H9 (cell line): ENCODE results near the gene ARID4A. TPM values are rescaled to one million over a fixed set of nuclear protein-coding genes. Genes with fewer than 3 reads are reported as not detected.

Experiments
- DNase-seq: peaks from one replicate; pipeline ENCODE4 v3.0.0-alpha.2; 2017
- H2AFZ ChIP-seq: one replicate; pipeline ENCODE4 v1.6.1; 2013; ENCODE audit warnings: mild to moderate bottlenecking, low read length, control low read depth, moderate library complexity
- H2AK5ac ChIP-seq: 2 replicates; pipeline ENCODE4 v1.6.1; 2013; ENCODE audit warnings: low read length, control low read depth, mixed read lengths; ENCODE audit not compliant: insufficient read length
- H2BK120ac ChIP-seq: one replicate; pipeline ENCODE4 v1.6.1; 2013; ENCODE audit warnings: low read depth, mild to moderate bottlenecking, low read length, control low read depth, inconsistent platforms; ENCODE audit not compliant: poor library complexity, severe bottlenecking
- H2BK12ac ChIP-seq: 2 replicates; pipeline ENCODE4 v1.6.1; 2013; ENCODE audit warnings: low read length, control low read depth, mixed read lengths, low read depth; ENCODE audit not compliant: insufficient read length
- H2BK15ac ChIP-seq: 2 replicates; pipeline ENCODE4 v1.6.1; 2013; ENCODE audit warnings: low read depth, low read length, control low read depth
- H2BK20ac ChIP-seq: one replicate; pipeline ENCODE4 v1.6.1; 2013; ENCODE audit warnings: low read depth, mild to moderate bottlenecking, low read length, control low read depth, inconsistent platforms; ENCODE audit not compliant: poor library complexity, severe bottlenecking
- H2BK5ac ChIP-seq: 2 replicates; pipeline ENCODE4 v1.6.1; 2013; ENCODE audit warnings: low read length, control low read depth, mixed read lengths; ENCODE audit not compliant: insufficient read length
- H3K14ac ChIP-seq: 2 replicates; pipeline ENCODE4 v1.6.1; 2013; ENCODE audit warnings: low read length, control low read depth; ENCODE audit not compliant: insufficient read depth
- H3K18ac ChIP-seq: 2 replicates; pipeline ENCODE4 v1.6.1; 2013; ENCODE audit warnings: low read depth, mild to moderate bottlenecking, mixed read lengths, low read length, control low read depth; ENCODE audit not compliant: insufficient read length
- H3K23ac ChIP-seq: 2 replicates; pipeline ENCODE4 v1.6.1; 2013; ENCODE audit warnings: low read length, control low read depth, mixed read lengths, low read depth; ENCODE audit not compliant: insufficient read length
- H3K23me2 ChIP-seq: 2 replicates; pipeline ENCODE4 v1.6.1; 2013; ENCODE audit warnings: low read depth, mild to moderate bottlenecking, mixed read lengths, low read length, control low read depth; ENCODE audit not compliant: insufficient read length, poor library complexity, severe bottlenecking
- H3K27ac ChIP-seq: 2 replicates; pipeline ENCODE4 v1.5.1; 2013; ENCODE audit warnings: low read length, control low read depth, mixed read lengths, low read depth; ENCODE audit not compliant: insufficient read length
- H3K27me3 ChIP-seq: 2 replicates; pipeline ENCODE4 v1.6.1; 2013; ENCODE audit warnings: low read length, control low read depth, inconsistent platforms; ENCODE audit not compliant: insufficient read depth
- H3K4ac ChIP-seq: 2 replicates; pipeline ENCODE4 v1.6.1; 2013; ENCODE audit warnings: low read depth, mild to moderate bottlenecking, control low read depth, inconsistent platforms, low read length, moderate library complexity
- H3K4me1 ChIP-seq: 2 replicates; pipeline ENCODE4 v1.6.1; 2013; ENCODE audit warnings: low read length, control low read depth, inconsistent platforms; ENCODE audit not compliant: insufficient read depth
- H3K4me2 ChIP-seq: 2 replicates; pipeline ENCODE4 v1.6.1; 2013; ENCODE audit warnings: low read length, control low read depth, mixed read lengths; ENCODE audit not compliant: insufficient read length, insufficient read depth
- H3K56ac ChIP-seq: 2 replicates; pipeline ENCODE4 v1.6.1; 2013; ENCODE audit warnings: low read depth, mild to moderate bottlenecking, mixed read lengths, low read length, control low read depth; ENCODE audit not compliant: insufficient read length
- H3K79me1 ChIP-seq: 2 replicates; pipeline ENCODE4 v1.6.1; 2013; ENCODE audit warnings: low read depth, mild to moderate bottlenecking, moderate library complexity, low read length, control low read depth, inconsistent platforms; ENCODE audit not compliant: insufficient read depth, poor library complexity, severe bottlenecking
- H3K79me2 ChIP-seq: 2 replicates; pipeline ENCODE4 v1.6.1; 2013; ENCODE audit warnings: low read length, control low read depth, inconsistent platforms; ENCODE audit not compliant: insufficient read depth
- H3K9ac ChIP-seq: 2 replicates; pipeline ENCODE4 v1.6.1; 2013; ENCODE audit warnings: low read length, control low read depth, mixed read lengths; ENCODE audit not compliant: insufficient read length; ENCODE audit errors: extremely low read depth
- H3K9me3 ChIP-seq: one replicate; pipeline ENCODE4 v1.6.1; 2013; ENCODE audit warnings: low read depth, low read length, inconsistent platforms; ENCODE audit not compliant: control insufficient read depth
- H3T11ph ChIP-seq: one replicate; pipeline ENCODE4 v1.6.1; 2013; ENCODE audit warnings: mild to moderate bottlenecking, low read length, control low read depth, inconsistent platforms
- H4K20me1 ChIP-seq: one replicate; pipeline ENCODE4 v1.6.1; 2013; ENCODE audit not compliant: control insufficient read depth, insufficient read length, insufficient read depth
- H4K5ac ChIP-seq: 2 replicates; pipeline ENCODE4 v1.6.1; 2013; ENCODE audit warnings: low read depth, mild to moderate bottlenecking, mixed read lengths, low read length, control low read depth; ENCODE audit not compliant: insufficient read length
- H4K8ac ChIP-seq: replicated peaks from 2 replicates; pipeline ENCODE4 v1.6.1; 2013; ENCODE audit warnings: low read length, control low read depth, mixed read lengths, low read depth; ENCODE audit not compliant: insufficient read length
- H4K91ac ChIP-seq: 2 replicates; pipeline ENCODE4 v1.6.1; 2013; ENCODE audit warnings: low read depth, mild to moderate bottlenecking, moderate library complexity, mixed read lengths, low read length, control low read depth; ENCODE audit not compliant: insufficient read length
- H3K27ac Mint-ChIP-seq, 3 experiments: 2 replicates in 2 of 3; 3 replicates in 1 of 3; pipeline ENCODE4 v1.8.0; 2020 to 2021; ENCODE audit warnings: mixed read lengths in 3 of 3, mild to moderate bottlenecking in 1 of 3, moderate library complexity in 1 of 3
- H3K27me3 Mint-ChIP-seq: 2 replicates; pipeline ENCODE4 v1.8.0; 2021; ENCODE audit warnings: low read depth, mild to moderate bottlenecking, moderate library complexity, mixed read lengths
- H3K36me3 Mint-ChIP-seq, 3 experiments: 2 replicates in 2 of 3; 3 replicates in 1 of 3; pipeline ENCODE4 v1.8.0; 2020 to 2021; ENCODE audit warnings: low read depth in 3 of 3, mixed read lengths in 3 of 3; ENCODE audit not compliant: insufficient read depth in 1 of 3
- H3K4me1 Mint-ChIP-seq, 2 experiments: 2 replicates each; pipeline ENCODE4 v1.8.0; 2020; ENCODE audit warnings: mixed read lengths in 2 of 2
- H3K4me3 Mint-ChIP-seq, 2 experiments: 2 replicates in 1 of 2; 3 replicates in 1 of 2; pipeline ENCODE4 v1.8.0; 2020 to 2021; ENCODE audit warnings: mild to moderate bottlenecking in 2 of 2, mixed read lengths in 2 of 2, moderate library complexity in 1 of 2
- H3K9me3 Mint-ChIP-seq, 2 experiments: 2 replicates in 1 of 2; 3 replicates in 1 of 2; pipeline ENCODE4 v1.8.0; 2020; ENCODE audit warnings: mild to moderate bottlenecking in 2 of 2, mixed read lengths in 2 of 2, moderate library complexity in 1 of 2
- CTCF ChIP-seq: fragments of 200-600 bp; sonication (generic); conservative IDR thresholded peaks from 3 replicates; pipeline ENCODE4 v1.8.0; 2021; ENCODE audit warnings: antibody characterized with exemption, mild to moderate bottlenecking
- WGBS: extraction: QIAGEN DNeasy Blood & Tissue Kit; methylation state at CpG from one replicate; pipeline ENCODE4 v1.1.7; 2013; ENCODE audit warnings: missing lambda C conversion rate, low lambda C conversion rate, mixed read lengths; ENCODE audit not compliant: insufficient read length; ENCODE audit errors: extremely low coverage; 5-methylcytosine and 5-hydroxymethylcytosine counted together
- total RNA-seq: library from RNA; stranded (reverse); gene quantifications from 2 replicates; pipeline ENCODE4 v1.2.1, GENCODE V29; 2021

ARID4A gene
- total RNA-seq, 1 experiment from 2014 or later: 13.2 TPM

GRCh38 chr14:58294201-58294600 lies 4.2 kb upstream of the ARID4A start:
- Histone ChIP-seq H2BK120ac (no peak overlapping the region), H2AK5ac (no peak overlapping the region), H3K18ac (no peak overlapping the region), H3K9ac (no peak overlapping the region), H3K14ac (no peak overlapping the region), H3K56ac (no peak overlapping the region), H2BK12ac (no peak overlapping the region), H3K4me2 (no peak overlapping the region), H2BK15ac (no peak overlapping the region), H4K91ac (no peak overlapping the region), H3K23me2 (no peaks in the 10 kb centered on the region), H3K79me2 (peaks cover 34% of the 10 kb centered on the region; the same call in 1 of the 2 replicates), H4K5ac (no peak overlapping the region), H2AFZ (no peak overlapping the region), H3K4ac (no peak overlapping the region), H3K27me3 (no peaks in the 10 kb centered on the region), H2BK20ac (no peak overlapping the region), H3T11ph (no peak overlapping the region), H4K20me1 (no peaks in the 10 kb centered on the region), H3K27ac (no peak overlapping the region), H3K4me1 (no peaks in the 10 kb centered on the region), H2BK5ac (no peak overlapping the region), H4K8ac (no peak overlapping the region), H3K79me1 (peaks cover 10% of the 10 kb centered on the region), H3K9me3 (no peaks in the 10 kb centered on the region), H3K23ac (no peak overlapping the region)
- H3K27me3 Mint-ChIP-seq: no peaks in the 10 kb centered on the region
- DNase-seq: no peak
- no peaks in the 10 kb centered on the region for H3K9me3 Mint-ChIP-seq
- H3K27ac Mint-ChIP-seq: peak overlapping the region in 1 of 3 experiments; percentile 13; a peak in 1 of 7 replicates
- no CpG with 5 or more reads among the region's 7 CpGs for WGBS
- peaks cover 25 to 54% (median 52%) of the 10 kb centered on the region in 3 experiments for H3K36me3 Mint-ChIP-seq
- no peak overlapping the region for H3K4me3 Mint-ChIP-seq
- H3K4me1 Mint-ChIP-seq: peaks cover 6 to 8% of the 10 kb centered on the region in 2 experiments
- no peak for TF ChIP-seq CTCF
